SK-N-SH treated with all-trans-retinoic acid at 6 μM for 48 hours (cell line): ENCODE measurements around the gene CACNB4.

ENCODE experiments used
- CSDC2 ChIP-seq: fragments of 250-450 bp; sonication (Bioruptor Pico); IDR thresholded peaks from 2 replicates; pipeline ENCODE4 v1.5.0; 2020; ENCODE audit warnings: mild to moderate bottlenecking, moderate library complexity
- CSRNP3 ChIP-seq: fragments of 250-450 bp; sonication (Bioruptor Pico); IDR thresholded peaks from 2 replicates; pipeline ENCODE4 v1.5.1; 2021; ENCODE audit warnings: mild to moderate bottlenecking, moderate library complexity
- OSR1 ChIP-seq: fragments of 250-450 bp; sonication (Bioruptor Pico); IDR thresholded peaks from 2 replicates; pipeline ENCODE4 v1.8.0; 2022; ENCODE audit warnings: moderate library complexity, mild to moderate bottlenecking, inconsistent platforms
- RARB ChIP-seq: fragments of 250-450 bp; sonication (Bioruptor Pico); IDR thresholded peaks from 2 replicates; pipeline ENCODE4 v1.8.0; 2021; ENCODE audit warnings: mild to moderate bottlenecking, moderate library complexity
- ZFP3 ChIP-seq: fragments of 250-450 bp; sonication (Bioruptor Pico); IDR thresholded peaks from 2 replicates; pipeline ENCODE4 v1.5.0; 2020; ENCODE audit warnings: mild to moderate bottlenecking, moderate library complexity
- ZFP30 ChIP-seq: fragments of 450-650 bp; formaldehyde crosslinking; IDR thresholded peaks from 2 replicates; pipeline ENCODE4 v1.5.0; 2022; ENCODE audit warnings: mild to moderate bottlenecking, moderate library complexity
- ZNF70 ChIP-seq: fragments of 450-650 bp; formaldehyde crosslinking; IDR thresholded peaks from 2 replicates; pipeline ENCODE4 v1.5.0; 2020; ENCODE audit warnings: mild to moderate bottlenecking, moderate library complexity
- TF ChIP-seq, protein P1 (sequence below): fragments of 250-450 bp; sonication (Bioruptor Pico); IDR thresholded peaks from 2 replicates; pipeline ENCODE4 v1.8.0; 2020; ENCODE audit warnings: mild to moderate bottlenecking, moderate library complexity, borderline replicate concordance
- TF ChIP-seq, protein P2 (sequence below): fragments of 250-450 bp; sonication (Bioruptor Pico); IDR thresholded peaks from 2 replicates; pipeline ENCODE4 v1.5.1; 2020; ENCODE audit warnings: low read depth, mild to moderate bottlenecking, moderate library complexity
- TF ChIP-seq, protein P3 (sequence below): fragments of 250-450 bp; sonication (Bioruptor Pico); IDR thresholded peaks from 2 replicates; pipeline ENCODE4 v1.8.0; 2021; ENCODE audit warnings: low read depth, mild to moderate bottlenecking, moderate library complexity, borderline replicate concordance

GRCh38 chr2:151945602-151946001, 153.2 kb downstream of the CACNB4 start:
- TF ChIP-seq, protein P1, sequence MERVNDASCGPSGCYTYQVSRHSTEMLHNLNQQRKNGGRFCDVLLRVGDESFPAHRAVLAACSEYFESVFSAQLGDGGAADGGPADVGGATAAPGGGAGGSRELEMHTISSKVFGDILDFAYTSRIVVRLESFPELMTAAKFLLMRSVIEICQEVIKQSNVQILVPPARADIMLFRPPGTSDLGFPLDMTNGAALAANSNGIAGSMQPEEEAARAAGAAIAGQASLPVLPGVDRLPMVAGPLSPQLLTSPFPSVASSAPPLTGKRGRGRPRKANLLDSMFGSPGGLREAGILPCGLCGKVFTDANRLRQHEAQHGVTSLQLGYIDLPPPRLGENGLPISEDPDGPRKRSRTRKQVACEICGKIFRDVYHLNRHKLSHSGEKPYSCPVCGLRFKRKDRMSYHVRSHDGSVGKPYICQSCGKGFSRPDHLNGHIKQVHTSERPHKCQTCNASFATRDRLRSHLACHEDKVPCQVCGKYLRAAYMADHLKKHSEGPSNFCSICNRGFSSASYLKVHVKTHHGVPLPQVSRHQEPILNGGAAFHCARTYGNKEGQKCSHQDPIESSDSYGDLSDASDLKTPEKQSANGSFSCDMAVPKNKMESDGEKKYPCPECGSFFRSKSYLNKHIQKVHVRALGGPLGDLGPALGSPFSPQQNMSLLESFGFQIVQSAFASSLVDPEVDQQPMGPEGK (CRISPR knock-in tag): no peak
- TF ChIP-seq ZNF70 (CRISPR knock-in tag) (no peak), OSR1 (no peak), RARB (CRISPR knock-in tag) (no peak), ZFP30 (CRISPR knock-in tag) (no peak), CSDC2 (CRISPR knock-in tag) (no peak), CSRNP3 (CRISPR knock-in tag) (no peak), ZFP3 (CRISPR knock-in tag) (no peak)
- TF ChIP-seq, protein P2, sequence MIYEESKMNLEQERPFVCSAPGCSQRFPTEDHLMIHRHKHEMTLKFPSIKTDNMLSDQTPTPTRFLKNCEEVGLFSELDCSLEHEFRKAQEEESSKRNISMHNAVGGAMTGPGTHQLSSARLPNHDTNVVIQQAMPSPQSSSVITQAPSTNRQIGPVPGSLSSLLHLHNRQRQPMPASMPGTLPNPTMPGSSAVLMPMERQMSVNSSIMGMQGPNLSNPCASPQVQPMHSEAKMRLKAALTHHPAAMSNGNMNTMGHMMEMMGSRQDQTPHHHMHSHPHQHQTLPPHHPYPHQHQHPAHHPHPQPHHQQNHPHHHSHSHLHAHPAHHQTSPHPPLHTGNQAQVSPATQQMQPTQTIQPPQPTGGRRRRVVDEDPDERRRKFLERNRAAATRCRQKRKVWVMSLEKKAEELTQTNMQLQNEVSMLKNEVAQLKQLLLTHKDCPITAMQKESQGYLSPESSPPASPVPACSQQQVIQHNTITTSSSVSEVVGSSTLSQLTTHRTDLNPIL: no peak
- TF ChIP-seq, protein P3, sequence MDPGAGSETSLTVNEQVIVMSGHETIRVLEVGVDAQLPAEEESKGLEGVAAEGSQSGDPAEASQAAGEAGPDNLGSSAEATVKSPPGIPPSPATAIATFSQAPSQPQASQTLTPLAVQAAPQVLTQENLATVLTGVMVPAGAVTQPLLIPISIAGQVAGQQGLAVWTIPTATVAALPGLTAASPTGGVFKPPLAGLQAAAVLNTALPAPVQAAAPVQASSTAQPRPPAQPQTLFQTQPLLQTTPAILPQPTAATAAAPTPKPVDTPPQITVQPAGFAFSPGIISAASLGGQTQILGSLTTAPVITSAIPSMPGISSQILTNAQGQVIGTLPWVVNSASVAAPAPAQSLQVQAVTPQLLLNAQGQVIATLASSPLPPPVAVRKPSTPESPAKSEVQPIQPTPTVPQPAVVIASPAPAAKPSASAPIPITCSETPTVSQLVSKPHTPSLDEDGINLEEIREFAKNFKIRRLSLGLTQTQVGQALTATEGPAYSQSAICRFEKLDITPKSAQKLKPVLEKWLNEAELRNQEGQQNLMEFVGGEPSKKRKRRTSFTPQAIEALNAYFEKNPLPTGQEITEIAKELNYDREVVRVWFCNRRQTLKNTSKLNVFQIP (CRISPR knock-in tag): no peak
